HG02571 (cell line): Measurements from ENCODE around the gene TMEM106C.

Source experiments
- ATAC-seq: cut with Tn5 transposase; IDR thresholded peaks from one replicate; pipeline ENCODE4 v1.9.1; 2021; ENCODE audit warnings: mild to moderate bottlenecking, moderate library complexity; ENCODE audit not compliant: unreplicated experiment

Gene TMEM106C

GRCh38 chr12:47963340-47964040 is at the start of gene TMEM106C:
Gene TMEM106C (plus strand): TSS chr12:47963596. CDS start chr12:47964237, 641 bp downstream.
- ATAC-seq, result peak; percentile 91

GRCh38 chr12:47920913-47921312 is 42.5 kb upstream of the TMEM106C start:
- ATAC-seq, result no peak

- no peak for ATAC-seq
Measured at GRCh38 chr12:47921907-47922306, 41.5 kb upstream of the TMEM106C start.

GRCh38 chr12:47927346-47927745 is 36.0 kb upstream of the TMEM106C start:
- no peak for ATAC-seq

GRCh38 chr12:47930634-47931033 is 32.8 kb upstream of the TMEM106C start:
- no peak for ATAC-seq

GRCh38 chr12:47931187-47931586 is 32.2 kb upstream of the TMEM106C start:
- ATAC-seq, result no peak

GRCh38 chr12:47935184-47935583 is 28.2 kb upstream of the TMEM106C start:
- ATAC-seq, result no peak

- no peak for ATAC-seq
Measured at GRCh38 chr12:47938093-47938492, 25.3 kb upstream of the TMEM106C start.

- ATAC-seq, result no peak
Measured at GRCh38 chr12:47938594-47938993, 24.8 kb upstream of the TMEM106C start.

GRCh38 chr12:47939009-47939601 is 24.3 kb upstream of the TMEM106C start:
- ATAC-seq, result no peak

GRCh38 chr12:47940773-47941474 is 22.5 kb upstream of the TMEM106C start:
- no peak for ATAC-seq

- ATAC-seq, result no peak
Measured at GRCh38 chr12:47941475-47941780, 22.0 kb upstream of the TMEM106C start.

GRCh38 chr12:47941871-47942613 is 21.4 kb upstream of the TMEM106C start:
- no peak for ATAC-seq

- no peak for ATAC-seq
Measured at GRCh38 chr12:47942614-47943225, 20.7 kb upstream of the TMEM106C start.

GRCh38 chr12:47943623-47944340 is 19.6 kb upstream of the TMEM106C start:
- ATAC-seq, result no peak

GRCh38 chr12:47944685-47945340 is 18.6 kb upstream of the TMEM106C start:
- ATAC-seq, result no peak

- ATAC-seq, result no peak
Measured at GRCh38 chr12:47945341-47945728, 18.1 kb upstream of the TMEM106C start.

GRCh38 chr12:47946413-47947323 is 16.7 kb upstream of the TMEM106C start:
- no peak for ATAC-seq

- ATAC-seq, result no peak
Measured at GRCh38 chr12:47947341-47947740, 16.1 kb upstream of the TMEM106C start.
